ENCODE data around the gene ITGBL1.

ITGBL1 gene

DNA sequence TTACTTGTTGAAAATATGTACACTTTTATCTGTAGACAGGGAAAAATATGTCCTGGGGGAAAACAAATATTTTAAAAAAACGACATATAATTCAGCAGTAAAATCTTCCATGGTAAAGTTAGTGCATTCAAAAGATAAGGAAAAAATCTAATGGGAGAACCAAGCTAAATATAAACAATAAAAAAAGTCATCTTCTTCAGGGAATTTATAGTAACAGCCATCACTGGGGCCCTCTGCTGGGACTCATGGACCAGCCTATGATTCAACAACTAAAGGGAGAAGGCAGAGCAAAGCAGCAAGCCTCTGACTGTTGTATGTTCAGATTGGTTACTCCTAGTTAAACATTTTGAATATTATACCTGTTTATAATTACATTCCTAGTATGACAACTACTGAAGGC, 93.0 kb downstream of the ITGBL1 start:
- no peaks in the 10 kb centered on the region for H3K9me3 ChIP-seq (ENCODE audit: control insufficient read depth, insufficient read depth, low read length)
- no peaks in the 10 kb centered on the region for H3K36me3 ChIP-seq (ENCODE audit: insufficient read depth, low read length)
- no peak overlapping the region for H3K9ac ChIP-seq (ENCODE audit: low read depth, low read length)
- H3K4me1 ChIP-seq (ENCODE audit: insufficient read depth, low read length), result no peaks in the 10 kb centered on the region

- Histone ChIP-seq H3K9me3 (ENCODE audit: control insufficient read depth, insufficient read depth, low read length) (no peaks in the 10 kb centered on the region), H3K36me3 (ENCODE audit: insufficient read depth, low read length) (no peaks in the 10 kb centered on the region), H3K9ac (ENCODE audit: low read depth, low read length) (no peak overlapping the region)
Observed at GRCh38 chr13:101552286-101552685, 99.8 kb downstream of the ITGBL1 start.

DNA sequence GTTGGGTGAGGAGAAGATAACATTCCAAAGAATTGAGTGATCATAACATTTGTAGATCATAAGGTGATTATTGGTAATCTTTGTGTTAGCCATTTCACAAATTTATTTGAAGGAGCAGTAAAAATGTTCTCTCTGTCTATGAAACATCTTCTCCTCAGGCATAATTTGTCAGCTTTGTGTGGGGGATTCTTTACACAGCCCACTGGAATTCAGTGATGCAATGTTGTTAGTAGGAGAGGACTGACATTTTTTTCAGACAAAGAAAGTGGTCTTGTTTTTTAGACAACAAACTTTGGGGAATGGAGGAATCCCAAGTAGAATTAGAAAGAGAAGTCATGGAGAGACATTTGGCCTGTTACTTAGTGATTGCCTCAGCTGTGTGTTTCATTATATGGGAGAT, 100.3 kb downstream of the ITGBL1 start:
- no peak overlapping the region for H3K9ac ChIP-seq (ENCODE audit: low read depth, low read length)
- H3K9me3 ChIP-seq (ENCODE audit: control insufficient read depth, insufficient read depth, low read length), result no peaks in the 10 kb centered on the region
- H3K4me1 ChIP-seq (ENCODE audit: insufficient read depth, low read length), result no peaks in the 10 kb centered on the region
- H3K36me3 ChIP-seq (ENCODE audit: insufficient read depth, low read length), result no peaks in the 10 kb centered on the region

More at GRCh38 chr13:101552286-101552685, 99.8 kb downstream of the ITGBL1 start:
- H3K4me1 ChIP-seq (ENCODE audit: insufficient read depth, low read length), result no peaks in the 10 kb centered on the region

GRCh38 chr13:101554420-101555125, 102.1 kb downstream of the ITGBL1 start:
- Histone ChIP-seq H3K36me3 (ENCODE audit: insufficient read depth, low read length) (no peaks in the 10 kb centered on the region), H3K4me1 (ENCODE audit: insufficient read depth, low read length) (no peaks in the 10 kb centered on the region), H3K9me3 (ENCODE audit: control insufficient read depth, insufficient read depth, low read length) (no peaks in the 10 kb centered on the region), H3K9ac (ENCODE audit: low read depth, low read length) (no peak overlapping the region)

- no peak overlapping the region for H3K9ac ChIP-seq (ENCODE audit: low read depth, low read length)
- no peaks in the 10 kb centered on the region for H3K36me3 ChIP-seq (ENCODE audit: insufficient read depth, low read length)
- no peaks in the 10 kb centered on the region for H3K4me1 ChIP-seq (ENCODE audit: insufficient read depth, low read length)
- no peaks in the 10 kb centered on the region for H3K9me3 ChIP-seq (ENCODE audit: control insufficient read depth, insufficient read depth, low read length)
Observed at GRCh38 chr13:101555610-101556009, 103.1 kb downstream of the ITGBL1 start.

GRCh38 chr13:101556676-101557123, 104.2 kb downstream of the ITGBL1 start:
- no peaks in the 10 kb centered on the region for H3K36me3 ChIP-seq (ENCODE audit: insufficient read depth, low read length)
- no peaks in the 10 kb centered on the region for H3K9me3 ChIP-seq (ENCODE audit: control insufficient read depth, insufficient read depth, low read length)
- no peak overlapping the region for H3K9ac ChIP-seq (ENCODE audit: low read depth, low read length)
- H3K4me1 ChIP-seq (ENCODE audit: insufficient read depth, low read length), result no peaks in the 10 kb centered on the region

GRCh38 chr13:101565317-101565716, 112.8 kb downstream of the ITGBL1 start:
- Histone ChIP-seq H3K9me3 (ENCODE audit: control insufficient read depth, insufficient read depth, low read length) (no peaks in the 10 kb centered on the region; the same call in 1 of the 2 replicates), H3K4me1 (ENCODE audit: insufficient read depth, low read length) (no peaks in the 10 kb centered on the region), H3K36me3 (ENCODE audit: insufficient read depth, low read length) (no peaks in the 10 kb centered on the region), H3K9ac (ENCODE audit: low read depth, low read length) (no peak overlapping the region)

GRCh38 chr13:101567841-101568240, 115.4 kb downstream of the ITGBL1 start:
- H3K4me1 ChIP-seq (ENCODE audit: insufficient read depth, low read length), result no peaks in the 10 kb centered on the region
- no peaks in the 10 kb centered on the region; the same call in 1 of the 2 replicates for H3K9me3 ChIP-seq (ENCODE audit: control insufficient read depth, insufficient read depth, low read length)
- no peak overlapping the region for H3K9ac ChIP-seq (ENCODE audit: low read depth, low read length)
- H3K36me3 ChIP-seq (ENCODE audit: insufficient read depth, low read length), result no peaks in the 10 kb centered on the region

DNA sequence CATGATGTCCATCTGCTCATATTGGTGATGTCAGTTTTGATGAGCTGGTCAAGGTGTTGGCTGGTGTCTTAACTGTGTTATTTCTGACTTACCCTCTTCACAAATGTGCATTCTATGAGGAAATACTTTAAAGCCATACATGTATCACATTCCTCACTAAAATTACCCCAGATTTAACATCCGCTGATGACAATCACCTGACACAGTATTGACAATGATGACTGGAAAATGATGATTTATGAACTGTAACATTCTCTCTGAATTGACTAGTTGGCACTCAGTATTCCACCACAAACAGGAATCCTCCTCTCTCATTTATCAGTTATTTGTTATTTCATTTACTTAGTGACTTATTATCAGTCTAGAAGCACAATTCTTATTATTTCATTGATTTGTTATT, 117.3 kb downstream of the ITGBL1 start:
- H3K4me1 ChIP-seq (ENCODE audit: insufficient read depth, low read length), result no peaks in the 10 kb centered on the region

GRCh38 chr13:101570410-101570809, 117.9 kb downstream of the ITGBL1 start:
- H3K9me3 ChIP-seq (ENCODE audit: control insufficient read depth, insufficient read depth, low read length), result no peaks in the 10 kb centered on the region
- H3K9ac ChIP-seq (ENCODE audit: low read depth, low read length), result no peak overlapping the region
- H3K36me3 ChIP-seq (ENCODE audit: insufficient read depth, low read length), result no peaks in the 10 kb centered on the region
- no peaks in the 10 kb centered on the region for H3K4me1 ChIP-seq (ENCODE audit: insufficient read depth, low read length)

More for the DNA sequence above, 117.3 kb downstream of the ITGBL1 start:
- Histone ChIP-seq H3K9ac (ENCODE audit: low read depth, low read length) (no peak overlapping the region), H3K9me3 (ENCODE audit: control insufficient read depth, insufficient read depth, low read length) (no peaks in the 10 kb centered on the region; the same call in 1 of the 2 replicates), H3K36me3 (ENCODE audit: insufficient read depth, low read length) (no peaks in the 10 kb centered on the region)

DNA sequence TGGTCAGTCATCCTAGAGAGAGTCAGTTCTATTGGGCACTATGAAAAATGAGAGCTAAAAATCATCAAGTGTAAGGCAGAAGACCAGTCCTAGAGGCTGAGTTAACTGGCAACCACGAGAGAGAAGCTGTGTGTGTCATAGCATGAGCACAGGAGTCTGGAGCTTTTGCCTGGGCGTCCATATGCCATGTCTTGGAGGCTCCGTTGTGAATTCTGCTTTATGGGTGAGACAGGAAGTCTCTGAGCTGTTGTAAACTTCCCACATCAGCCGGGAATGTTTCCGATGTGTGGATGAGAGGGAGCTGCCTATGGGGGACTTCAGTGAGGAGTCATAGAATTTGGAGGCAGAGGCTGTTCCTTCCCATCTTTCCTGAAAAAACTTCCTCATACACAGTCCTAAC, 120.0 kb downstream of the ITGBL1 start:
- no peaks in the 10 kb centered on the region for H3K4me1 ChIP-seq (ENCODE audit: insufficient read depth, low read length)
- H3K9me3 ChIP-seq (ENCODE audit: control insufficient read depth, insufficient read depth, low read length), result no peaks in the 10 kb centered on the region
- no peaks in the 10 kb centered on the region for H3K36me3 ChIP-seq (ENCODE audit: insufficient read depth, low read length)
- H3K9ac ChIP-seq (ENCODE audit: low read depth, low read length), result no peak overlapping the region

- Histone ChIP-seq H3K9me3 (ENCODE audit: control insufficient read depth, insufficient read depth, low read length) (no peaks in the 10 kb centered on the region), H3K36me3 (ENCODE audit: insufficient read depth, low read length) (no peaks in the 10 kb centered on the region), H3K9ac (ENCODE audit: low read depth, low read length) (no peak overlapping the region), H3K4me1 (ENCODE audit: insufficient read depth, low read length) (no peaks in the 10 kb centered on the region)
Observed at GRCh38 chr13:101575581-101575980, 123.1 kb downstream of the ITGBL1 start.

DNA sequence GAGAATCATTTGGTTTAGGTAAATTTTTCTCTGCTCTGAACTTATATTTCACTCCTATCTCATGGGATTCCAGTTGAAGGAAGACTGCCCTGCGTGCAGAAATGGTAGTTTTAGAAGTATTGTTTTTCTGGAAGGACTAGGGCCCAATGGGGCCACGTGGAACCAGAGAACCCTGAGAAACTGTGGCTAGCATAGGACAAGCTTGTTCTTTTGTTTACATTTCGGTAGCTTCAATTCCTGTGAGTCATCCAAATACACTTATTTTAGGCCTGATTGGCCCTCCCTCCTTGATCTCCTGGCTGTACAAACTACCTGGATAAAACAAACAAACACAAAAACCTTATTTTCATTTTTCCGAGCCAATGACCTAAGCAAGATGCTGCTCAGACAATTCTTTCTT, 124.0 kb downstream of the ITGBL1 start:
- Histone ChIP-seq H3K36me3 (ENCODE audit: insufficient read depth, low read length) (no peaks in the 10 kb centered on the region), H3K9ac (ENCODE audit: low read depth, low read length) (no peak overlapping the region), H3K9me3 (ENCODE audit: control insufficient read depth, insufficient read depth, low read length) (no peaks in the 10 kb centered on the region), H3K4me1 (ENCODE audit: insufficient read depth, low read length) (no peaks in the 10 kb centered on the region)

DNA sequence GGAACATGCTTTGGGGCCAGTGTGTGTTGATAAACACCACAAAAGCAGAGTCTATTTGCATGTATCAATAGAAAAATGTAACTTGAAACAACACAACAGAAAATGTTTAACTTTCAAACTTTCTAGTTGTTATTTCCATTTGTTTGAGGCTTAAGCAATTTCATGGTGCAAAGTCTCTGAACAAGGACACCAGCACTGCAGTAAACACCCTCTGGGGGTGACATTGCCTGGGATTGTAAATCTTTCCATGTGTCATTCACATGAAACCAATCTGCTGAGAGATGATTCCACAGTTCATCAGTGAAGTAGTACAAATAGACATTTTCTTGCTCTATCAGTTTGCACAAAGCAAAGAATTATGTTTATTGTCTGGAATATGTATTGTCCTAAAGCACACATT, 124.5 kb downstream of the ITGBL1 start:
- no peak overlapping the region for H3K9ac ChIP-seq (ENCODE audit: low read depth, low read length)
- H3K4me1 ChIP-seq (ENCODE audit: insufficient read depth, low read length), result no peaks in the 10 kb centered on the region
- H3K9me3 ChIP-seq (ENCODE audit: control insufficient read depth, insufficient read depth, low read length), result no peaks in the 10 kb centered on the region
- H3K36me3 ChIP-seq (ENCODE audit: insufficient read depth, low read length), result no peaks in the 10 kb centered on the region

DNA sequence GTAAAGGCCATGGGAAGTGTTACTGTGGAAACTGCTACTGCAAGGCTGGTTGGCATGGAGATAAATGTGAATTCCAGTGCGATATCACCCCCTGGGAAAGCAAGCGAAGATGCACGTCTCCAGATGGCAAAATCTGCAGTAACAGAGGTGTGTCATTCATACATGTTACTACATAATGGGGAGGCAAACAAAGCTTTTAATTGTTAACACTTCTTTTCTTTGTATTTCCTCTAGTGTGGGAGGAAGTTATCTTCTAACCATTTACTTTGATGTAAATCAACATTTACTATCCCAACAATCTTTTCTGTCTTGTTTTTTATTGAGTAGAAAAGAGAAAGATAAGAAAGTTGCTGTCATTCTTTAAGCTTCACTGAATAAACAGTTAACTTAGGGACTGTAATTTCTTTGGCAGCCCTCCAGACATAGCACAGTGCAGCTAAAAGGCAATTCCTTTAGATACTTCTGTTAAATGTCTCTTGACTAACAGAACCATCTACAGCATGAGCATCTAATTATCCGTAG, 126.9 kb downstream of the ITGBL1 start:
- no peaks in the 10 kb centered on the region for H3K36me3 ChIP-seq (ENCODE audit: insufficient read depth, low read length)
- no peaks in the 10 kb centered on the region for H3K9me3 ChIP-seq (ENCODE audit: control insufficient read depth, insufficient read depth, low read length)
- no peak overlapping the region for H3K9ac ChIP-seq (ENCODE audit: low read depth, low read length)
- H3K4me1 ChIP-seq (ENCODE audit: insufficient read depth, low read length), result no peaks in the 10 kb centered on the region

Measured in ES-I3 (cell line).